NCI-H774 (cell line): ENCODE results near the gene SHF.
A peak's percentile ranks its signal among the peaks of the same experiment; 100 is the strongest.
"Not testable (repeated sequence)": the region's sequence is repeated elsewhere in the genome, so short reads cannot be mapped to it uniquely, and the experiment has no call there.

ENCODE experiments used
- DNase-seq: peaks from one replicate; lab custom pipeline; 2025; lab: John Stamatoyannopoulos, UW

Gene SHF, protein sequence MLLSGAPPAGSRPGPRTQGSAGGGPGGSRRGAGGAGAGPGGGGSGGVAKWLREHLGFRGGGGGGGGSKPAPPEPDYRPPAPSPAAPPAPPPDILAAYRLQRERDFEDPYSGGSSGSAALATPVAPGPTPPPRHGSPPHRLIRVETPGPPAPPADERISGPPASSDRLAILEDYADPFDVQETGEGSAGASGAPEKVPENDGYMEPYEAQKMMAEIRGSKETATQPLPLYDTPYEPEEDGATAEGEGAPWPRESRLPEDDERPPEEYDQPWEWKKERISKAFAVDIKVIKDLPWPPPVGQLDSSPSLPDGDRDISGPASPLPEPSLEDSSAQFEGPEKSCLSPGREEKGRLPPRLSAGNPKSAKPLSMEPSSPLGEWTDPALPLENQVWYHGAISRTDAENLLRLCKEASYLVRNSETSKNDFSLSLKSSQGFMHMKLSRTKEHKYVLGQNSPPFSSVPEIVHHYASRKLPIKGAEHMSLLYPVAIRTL

DNA sequence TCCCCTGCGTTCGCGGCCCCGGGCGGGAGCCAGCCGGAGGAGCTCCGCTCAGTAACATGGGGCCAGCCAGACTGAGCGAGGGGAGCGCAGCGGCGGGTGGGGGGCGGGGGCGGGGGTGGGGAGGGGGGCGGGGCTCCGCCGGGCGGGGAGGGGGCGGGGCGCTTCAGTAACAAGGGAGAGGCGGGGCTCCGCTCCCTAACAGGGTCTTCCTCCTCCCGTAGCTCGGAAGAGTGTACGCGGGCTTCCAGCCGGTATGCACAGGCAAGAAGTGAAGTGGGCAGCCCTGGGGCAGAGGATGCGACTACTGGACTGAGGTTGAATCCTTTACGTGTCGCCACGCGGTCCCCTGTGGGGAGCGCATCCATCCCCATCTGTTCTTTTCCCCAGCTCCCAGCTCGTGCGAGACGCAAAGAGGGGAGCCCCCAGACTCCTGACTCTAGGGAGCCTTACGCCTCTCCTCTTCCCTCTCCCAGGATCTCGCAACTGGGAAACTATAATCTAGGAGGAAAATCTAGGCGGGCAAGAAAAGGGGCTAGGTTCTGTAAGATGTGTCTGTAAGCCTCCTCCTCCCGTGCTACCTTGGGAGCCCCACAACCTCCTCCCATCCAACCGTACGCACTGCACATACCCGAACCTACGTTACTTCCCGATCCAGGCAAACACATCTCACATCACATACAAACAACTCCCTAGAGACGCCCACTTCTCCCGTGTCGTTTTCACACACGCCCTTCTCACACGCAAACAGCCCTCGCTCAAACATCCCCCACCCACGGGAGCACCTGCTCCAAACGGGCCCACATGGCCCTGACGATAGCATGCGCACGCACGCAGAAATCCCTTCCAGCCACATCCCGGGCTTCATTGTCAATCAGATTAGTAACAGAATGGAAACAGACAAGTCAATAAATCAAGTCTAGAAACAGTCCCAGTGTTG, at the start of gene SHF:
TSS of gene SHF (minus strand) at position 73 of the 937 bp plus-strand sequence. CDS start at position 58, 15 bp downstream.
- DNase-seq = peak; percentile 26

DNA sequence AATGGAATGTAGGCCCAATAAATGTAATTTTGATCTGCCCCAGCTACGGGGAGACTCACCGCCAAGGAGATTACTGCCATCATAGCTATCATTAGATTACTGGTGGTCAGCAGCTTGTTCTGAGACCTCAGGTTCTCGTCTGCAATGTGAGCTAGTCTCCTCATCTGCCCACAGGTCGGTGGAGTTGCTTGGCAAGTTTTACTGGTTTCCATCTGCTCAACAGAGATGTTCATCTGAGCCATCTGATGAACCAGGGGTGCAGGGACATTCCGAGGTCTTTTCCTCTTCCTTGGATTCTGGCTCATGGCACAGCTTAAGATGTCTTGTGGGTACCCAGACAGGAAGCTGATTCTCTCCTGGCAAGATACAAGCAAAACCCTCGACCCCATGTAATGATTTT, 49.0 kb upstream of the SHF start:
- not testable (repeated sequence) for DNase-seq

DNA sequence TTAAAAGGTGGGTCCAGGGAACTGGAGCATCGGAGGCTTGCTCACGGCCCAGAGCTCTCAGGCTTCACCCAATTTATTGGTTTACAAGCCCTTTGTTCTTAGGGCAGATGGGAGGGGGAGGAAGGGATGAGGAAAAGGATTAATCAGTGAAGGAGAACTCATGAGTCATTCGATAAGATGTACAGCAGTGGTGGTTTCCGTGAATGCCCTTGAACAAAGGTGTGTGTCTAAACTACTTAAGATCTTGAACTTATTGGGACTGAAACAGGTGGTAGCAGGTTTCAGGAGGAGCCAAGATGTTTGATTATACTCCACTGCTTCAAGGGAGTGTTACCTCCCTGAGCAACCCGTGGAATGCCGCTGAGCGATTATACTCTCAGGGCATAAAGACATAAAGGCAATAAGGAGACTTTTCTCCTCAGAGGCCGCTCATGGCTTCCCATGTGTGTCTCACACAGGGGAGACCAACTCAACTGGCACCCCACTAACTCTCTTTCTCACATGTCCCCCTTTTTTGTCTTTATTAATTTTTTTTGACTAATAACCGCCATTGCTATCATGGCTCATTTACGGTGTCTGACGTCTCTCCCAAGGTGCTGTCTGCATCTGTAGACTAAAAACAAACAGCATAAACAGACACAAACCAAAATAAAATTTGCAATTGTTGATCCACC, 46.9 kb upstream of the SHF start:
- no peak for DNase-seq

DNA sequence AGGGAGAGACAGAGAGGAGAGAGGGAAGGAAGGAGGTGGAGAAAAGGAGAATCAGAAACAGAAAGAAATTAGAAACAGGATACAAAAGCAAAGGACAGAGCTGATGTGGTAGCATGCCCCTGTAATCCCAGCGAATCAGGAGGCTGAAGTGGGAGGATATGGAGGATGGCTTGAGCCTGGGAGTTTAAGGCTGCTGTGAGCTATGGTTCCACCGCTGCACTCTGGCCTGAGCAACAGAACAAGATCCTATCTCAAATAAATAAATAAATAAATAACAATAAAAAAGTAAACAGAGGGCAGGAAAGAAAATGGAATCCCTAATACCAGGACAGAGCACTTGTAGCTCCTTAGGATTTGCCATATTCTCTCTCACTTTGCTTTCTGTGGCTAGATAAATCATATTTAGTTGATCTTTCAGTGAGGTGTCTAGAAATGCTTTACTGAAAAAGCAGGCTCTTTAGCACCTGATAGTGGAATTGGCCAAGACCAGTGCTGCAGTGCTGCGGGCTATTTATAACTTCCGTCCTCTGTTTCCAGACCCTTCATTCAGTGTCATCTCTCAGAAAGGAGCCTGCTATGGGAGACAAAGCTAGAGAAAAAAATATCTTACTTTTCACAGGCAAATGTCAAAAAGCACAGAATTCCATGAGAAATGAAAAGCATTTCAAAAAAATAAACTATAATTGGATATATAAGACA, 44.2 kb upstream of the SHF start:
- DNase-seq = no peak

DNA sequence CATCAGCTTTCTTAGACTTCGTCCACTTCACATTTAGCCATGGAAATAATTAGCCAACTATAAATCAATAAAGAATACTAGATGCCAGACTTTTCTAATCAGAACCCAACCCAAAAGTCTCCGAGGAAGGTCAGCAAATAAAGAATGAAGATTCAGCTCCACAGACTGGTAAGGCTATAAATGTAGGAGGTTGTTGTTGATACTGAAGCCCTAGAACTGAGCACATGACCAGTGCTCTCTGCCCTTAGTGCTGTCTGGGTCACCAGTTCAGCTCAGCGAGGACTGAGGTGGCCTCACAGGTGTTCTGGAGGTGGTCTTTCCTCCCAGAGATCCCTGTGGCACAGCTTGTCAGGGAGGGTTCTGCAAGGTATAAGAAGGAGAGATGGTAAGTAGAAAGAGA, 43.4 kb upstream of the SHF start:
- no peak for DNase-seq

DNA sequence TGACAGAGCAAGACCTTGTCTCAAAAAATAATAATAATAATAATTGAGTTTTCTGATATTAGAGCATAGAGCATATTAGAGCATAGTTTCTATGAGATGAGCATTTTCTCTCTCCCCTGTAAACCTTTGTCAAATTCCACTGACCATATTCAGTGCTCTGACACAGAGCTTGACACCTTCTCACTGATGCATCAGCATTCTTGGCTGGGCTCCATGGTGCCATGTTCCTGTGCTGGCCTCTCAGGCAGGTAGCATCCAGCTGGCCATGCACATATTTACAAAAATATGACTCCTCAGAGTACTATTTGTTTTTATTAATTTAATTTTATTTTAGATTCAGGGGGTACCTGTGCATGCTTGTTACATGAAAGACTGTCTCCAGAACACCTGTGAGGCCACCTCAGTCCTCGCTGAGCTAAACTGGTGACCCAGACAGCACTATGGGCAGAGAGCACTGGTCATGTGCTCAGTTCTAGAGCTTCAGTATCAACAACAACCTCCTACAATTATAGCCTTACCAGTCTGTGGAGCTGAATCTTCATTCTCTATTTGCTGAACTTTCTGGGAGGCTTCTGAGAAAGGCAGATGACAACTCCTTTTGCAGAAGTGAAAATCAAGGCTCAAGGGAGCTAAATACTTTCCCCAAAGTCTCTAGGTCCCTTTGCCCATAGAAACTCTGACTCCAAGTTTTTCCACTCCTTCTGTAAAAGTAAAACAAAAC, 42.6 kb upstream of the SHF start:
- no peak for DNase-seq

DNA sequence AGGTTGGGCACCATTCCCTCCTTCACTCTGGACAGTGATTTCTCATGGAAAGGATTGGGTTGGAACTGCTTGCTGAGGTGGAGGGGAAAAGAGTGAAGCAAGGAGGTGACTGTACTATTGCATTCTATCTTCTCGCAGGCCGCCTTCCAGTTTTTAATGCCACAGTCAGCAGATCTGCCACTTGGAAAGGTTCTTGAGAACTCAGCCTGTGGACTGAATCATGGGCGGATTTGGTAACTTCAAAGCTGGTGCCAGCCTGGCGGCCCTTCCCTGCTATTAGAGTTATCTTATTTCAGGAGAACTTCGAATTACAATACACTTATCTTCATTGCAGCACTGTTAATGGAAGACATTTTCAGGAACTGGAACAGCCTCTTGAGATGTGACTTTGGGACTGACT, 41.2 kb upstream of the SHF start:
- DNase-seq = no peak

DNA sequence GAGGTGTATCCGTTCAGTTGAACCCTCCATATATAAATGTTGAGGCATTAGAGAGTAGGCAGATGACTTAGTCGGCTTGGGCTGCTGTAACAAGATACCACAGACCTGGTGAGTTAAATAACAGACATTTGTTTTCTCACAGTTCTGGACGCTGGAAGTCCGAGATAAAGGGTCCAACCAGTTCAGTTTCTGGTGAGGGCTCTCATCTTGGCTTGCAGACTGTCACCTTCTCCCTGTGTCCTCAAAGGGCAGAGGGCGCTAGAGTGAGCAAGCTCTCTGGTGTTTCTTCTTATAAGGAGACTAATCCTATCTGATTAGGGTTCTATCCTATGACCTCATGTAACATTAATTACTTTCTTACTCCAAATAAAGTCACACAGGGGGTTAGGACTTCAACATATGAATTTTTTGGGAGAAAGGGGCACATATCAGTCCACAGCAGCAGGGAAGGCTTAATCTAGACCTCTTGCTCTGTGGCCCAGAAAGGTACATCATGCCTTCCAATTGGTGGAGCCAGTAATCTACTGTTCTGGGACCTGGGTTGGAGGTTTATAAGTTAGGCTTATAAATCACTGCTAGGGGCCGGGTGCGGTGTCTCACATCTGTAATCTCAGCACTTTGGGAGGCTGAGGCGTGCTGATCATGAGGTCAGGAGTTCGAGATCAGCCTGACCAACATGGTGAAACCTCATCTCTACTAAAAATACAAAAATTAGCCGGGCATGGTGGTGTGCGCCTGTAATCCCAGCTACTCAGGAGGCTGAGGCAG, 37.9 kb upstream of the SHF start:
- no peak for DNase-seq

DNA sequence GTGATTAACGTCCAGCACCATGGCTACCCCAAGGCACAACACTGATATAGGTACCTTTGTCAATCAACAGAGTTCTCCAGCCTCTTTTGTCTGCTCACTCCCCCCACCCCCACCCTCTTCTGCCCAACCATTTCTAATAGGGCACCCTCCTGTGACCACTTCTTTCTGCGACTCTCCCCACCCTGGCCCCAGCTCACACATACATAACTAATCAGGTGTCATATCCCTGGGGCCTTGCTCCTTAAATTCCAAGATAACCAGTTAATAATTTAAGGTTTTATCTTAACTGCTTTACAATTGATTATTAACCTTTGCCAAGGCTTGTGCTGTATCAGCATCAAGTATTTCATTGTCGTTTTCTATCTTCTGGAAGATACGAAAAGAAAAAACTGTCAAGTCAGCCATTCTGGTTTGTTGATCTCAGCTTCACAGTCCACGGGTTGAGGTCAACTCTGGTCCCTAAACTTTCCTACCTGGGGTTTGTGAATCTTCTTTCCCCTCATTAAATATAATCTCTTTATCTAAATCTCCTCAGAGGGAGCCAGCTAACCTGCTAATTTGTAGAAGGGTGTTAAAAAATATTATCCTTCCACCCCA, 37.0 kb upstream of the SHF start:
- DNase-seq = no peak

DNA sequence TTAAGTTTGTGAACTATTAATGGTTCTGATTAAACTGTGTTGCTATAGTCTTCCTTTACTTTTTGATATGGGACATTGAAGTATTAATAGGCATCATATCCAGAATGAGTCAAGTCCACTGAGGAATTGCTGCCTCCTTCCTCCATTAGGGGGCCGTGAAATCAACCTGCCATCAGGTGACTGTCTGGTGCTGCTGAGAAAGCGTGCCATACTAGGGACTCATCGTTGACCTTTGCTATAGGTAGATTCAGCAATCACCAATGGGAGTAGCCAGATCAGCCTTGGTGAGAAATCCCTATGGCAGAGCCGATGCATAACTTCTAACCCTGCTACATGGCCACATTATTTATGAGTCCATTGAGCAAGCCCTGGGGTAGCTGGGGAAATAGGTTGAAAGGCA, 34.2 kb upstream of the SHF start:
- DNase-seq = no peak

DNA sequence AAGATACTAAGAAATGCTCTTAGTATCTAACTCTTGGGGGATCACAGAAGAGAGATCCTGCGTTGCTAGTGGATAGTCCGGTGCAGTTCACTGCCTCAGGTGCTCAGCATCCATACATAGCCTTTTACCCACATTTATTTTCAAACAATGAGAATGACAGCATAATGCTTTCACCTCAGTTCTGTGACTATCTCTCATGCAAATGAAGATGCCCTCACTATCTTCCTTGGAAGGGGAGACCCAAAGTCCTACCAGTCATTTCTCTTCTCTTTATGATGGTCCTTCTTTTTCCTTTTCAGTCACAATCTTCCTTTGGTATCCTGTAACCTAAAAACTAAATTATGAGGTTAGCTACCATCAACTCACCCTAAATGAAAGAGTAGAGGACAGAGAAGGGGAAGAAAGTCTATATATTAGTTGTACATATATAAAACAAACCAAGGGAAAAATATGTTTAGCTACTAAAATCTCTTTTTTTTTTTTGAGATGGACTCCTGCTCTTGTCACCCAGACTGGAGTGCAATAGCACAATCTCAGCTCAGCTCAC, 33.4 kb upstream of the SHF start:
- DNase-seq = no peak

DNA sequence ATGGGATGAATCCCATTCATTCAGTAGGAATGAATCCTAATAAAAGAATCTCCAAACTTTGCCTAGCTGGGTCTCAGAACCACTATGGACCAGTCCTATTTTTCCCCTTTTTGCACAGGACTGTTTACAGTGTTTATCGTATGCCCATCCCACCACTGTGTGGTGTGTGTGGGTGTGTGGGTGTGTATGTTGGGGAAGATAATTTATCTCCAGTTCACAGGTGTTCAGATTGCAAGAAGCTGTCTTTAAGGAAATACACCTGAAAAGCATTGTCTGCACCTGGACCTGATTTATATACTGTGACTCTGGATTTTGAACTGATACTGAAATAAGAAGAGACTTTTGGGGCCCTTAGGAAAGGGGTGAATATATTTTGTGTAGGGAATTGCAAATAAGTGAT, 24.7 kb upstream of the SHF start:
- no peak for DNase-seq

DNA sequence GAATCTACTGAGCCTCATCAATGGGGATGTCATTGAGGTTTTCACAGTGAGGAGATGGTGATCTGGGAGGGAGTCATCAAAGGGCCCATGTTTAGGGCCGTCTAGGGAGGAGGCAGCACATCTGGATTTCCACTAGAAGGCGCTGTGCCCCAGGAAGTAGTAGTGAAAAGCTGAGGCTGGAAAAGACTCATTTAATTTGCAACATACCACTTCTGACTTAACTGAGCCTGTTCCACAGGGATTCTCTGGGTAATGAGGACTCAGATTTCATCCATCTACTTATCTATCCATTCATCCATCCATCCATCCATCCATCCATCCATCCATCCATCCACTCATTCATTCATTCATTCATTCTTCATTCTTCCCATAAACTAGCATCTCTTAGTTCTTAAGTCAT, 17.4 kb upstream of the SHF start:
- DNase-seq = peak; percentile 53

DNA sequence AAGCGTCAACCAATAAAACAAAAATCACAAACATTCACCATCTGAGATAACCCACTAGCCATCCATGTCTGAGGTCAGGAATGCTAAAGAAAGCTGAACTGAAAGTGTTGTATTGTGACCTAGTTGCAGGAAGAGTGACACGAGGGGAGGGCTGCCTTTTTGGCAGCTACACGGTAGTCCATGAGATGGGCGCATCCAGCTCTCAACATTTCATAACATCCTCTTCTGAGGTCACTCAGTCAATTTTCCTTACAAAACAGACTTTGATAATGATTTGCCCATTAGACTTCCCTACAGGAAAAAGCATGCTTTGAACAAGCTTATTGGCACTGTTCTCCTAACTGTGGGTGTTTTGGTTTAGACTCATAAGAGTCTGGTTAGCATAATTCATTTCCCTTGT, 15.4 kb upstream of the SHF start:
- DNase-seq = no peak

DNA sequence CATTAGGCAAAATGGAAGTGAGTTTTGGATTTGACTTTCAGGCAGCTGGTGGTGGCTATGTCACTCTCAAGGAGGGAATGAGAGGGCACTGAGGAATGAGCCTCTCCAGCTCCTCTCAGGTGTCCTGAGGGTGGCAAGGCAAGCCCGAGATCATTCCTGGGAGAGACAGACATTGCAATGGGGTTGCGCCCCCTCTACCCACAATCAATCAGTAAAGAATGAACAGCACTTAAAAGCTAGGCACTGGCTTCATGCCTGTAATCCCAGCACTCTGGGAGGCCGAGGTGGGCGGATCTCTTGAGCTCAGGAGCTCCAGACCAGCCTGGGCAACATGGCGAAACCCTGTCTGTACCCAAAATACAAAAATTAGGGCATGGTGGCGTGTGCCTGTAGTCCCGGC, 14.1 kb upstream of the SHF start:
- DNase-seq = no peak

DNA sequence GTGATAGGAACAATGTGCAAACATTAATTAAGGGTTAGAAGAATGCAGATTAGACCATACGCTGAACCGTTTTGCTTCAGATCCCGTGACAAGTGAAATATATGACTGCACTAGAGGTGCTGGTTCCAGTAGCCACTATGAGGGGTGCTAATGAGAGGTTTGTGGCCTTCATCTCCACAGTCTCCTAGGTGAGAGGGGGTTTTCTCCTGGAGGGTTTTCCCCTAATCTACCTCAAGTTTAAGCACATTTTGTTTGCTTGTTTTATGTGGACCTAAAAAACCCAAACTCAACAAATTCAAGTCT, 13.7 kb upstream of the SHF start:
- DNase-seq = no peak

DNA sequence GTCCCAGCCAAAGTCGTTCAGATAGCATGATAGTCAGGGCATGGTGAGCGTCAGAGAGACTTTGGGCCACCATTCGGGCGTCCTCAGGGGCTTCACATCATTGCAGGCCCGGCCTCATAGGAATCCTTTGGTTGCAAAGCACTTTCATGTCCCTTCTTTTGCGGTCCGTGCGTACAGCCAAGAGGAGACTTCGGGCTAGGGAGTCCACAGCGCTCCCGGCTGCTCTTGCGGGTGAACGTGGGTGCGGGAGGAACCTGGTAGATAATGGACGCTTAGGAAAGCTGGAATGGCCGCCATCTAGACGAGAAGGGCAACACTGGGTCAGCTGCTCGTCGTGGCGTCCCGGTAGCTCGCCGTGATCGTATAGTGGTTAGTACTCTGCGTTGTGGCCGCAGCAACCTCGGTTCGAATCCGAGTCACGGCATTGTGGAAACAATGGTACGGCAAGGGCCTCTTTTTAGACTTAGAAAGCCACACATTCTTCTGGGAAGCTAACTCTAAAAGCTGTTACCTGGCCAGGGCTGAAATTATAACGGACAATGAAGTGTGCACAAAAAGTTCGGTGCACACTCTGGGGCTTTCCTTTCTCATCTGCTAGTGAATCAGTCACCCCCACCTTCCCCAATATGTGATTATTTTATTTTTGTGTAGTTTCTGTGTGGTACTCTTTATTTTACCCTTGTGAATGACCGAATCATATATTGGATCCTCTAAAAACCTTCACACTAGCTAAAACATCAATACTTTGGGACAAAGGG, 13.2 kb upstream of the SHF start:
- DNase-seq = peak; percentile 74

DNA sequence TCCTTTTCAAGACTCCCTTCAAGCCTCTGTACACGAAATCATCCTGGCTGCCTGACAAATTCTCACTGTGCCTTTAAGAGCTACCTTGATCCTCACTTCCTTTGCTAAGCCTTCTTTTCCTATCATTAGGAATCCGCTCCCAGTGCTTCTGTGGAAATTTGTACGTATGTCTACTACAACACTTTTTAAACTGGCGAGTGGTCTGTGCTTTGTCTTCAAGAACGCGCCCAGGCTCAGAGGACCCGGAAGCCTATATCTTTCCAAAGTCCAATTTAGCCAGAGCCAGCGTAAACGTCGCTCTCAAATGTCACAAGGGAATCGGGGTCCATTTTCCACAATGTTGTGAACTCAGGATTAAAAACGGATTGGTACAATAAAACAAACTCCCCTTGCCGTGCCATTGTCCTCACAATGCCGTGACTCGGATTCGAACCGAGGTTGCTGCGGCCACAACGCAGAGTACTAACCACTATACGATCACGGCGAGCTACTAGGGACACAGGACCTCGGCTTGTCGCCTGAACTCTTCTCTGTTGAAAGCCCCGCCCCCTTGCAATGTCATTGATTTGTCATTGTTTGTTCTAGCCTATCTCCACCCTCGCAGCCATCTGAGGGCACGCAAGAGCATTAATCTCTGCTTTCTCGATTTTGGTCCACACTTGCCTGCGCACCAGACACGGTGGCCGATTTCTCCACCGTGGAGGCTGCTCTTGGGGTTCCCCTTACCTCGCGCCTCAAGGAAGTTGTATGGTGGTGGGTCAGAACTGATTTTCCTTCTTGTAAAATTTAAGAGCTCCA, 12.4 kb upstream of the SHF start:
- peak; percentile 87 for DNase-seq
